NCI-H2196 (cell line): Measurements from ENCODE around the gene VARS2.
"Not testable (repeated sequence)": the region's sequence is repeated elsewhere in the genome, so short reads cannot be mapped to it uniquely, and the experiment has no call there.

Experiments used
- DNase-seq: peaks from one replicate; lab custom pipeline; 2025; ENCODE audit not compliant: unreplicated experiment; lab: John Stamatoyannopoulos, UW

The VARS2 gene

DNA sequence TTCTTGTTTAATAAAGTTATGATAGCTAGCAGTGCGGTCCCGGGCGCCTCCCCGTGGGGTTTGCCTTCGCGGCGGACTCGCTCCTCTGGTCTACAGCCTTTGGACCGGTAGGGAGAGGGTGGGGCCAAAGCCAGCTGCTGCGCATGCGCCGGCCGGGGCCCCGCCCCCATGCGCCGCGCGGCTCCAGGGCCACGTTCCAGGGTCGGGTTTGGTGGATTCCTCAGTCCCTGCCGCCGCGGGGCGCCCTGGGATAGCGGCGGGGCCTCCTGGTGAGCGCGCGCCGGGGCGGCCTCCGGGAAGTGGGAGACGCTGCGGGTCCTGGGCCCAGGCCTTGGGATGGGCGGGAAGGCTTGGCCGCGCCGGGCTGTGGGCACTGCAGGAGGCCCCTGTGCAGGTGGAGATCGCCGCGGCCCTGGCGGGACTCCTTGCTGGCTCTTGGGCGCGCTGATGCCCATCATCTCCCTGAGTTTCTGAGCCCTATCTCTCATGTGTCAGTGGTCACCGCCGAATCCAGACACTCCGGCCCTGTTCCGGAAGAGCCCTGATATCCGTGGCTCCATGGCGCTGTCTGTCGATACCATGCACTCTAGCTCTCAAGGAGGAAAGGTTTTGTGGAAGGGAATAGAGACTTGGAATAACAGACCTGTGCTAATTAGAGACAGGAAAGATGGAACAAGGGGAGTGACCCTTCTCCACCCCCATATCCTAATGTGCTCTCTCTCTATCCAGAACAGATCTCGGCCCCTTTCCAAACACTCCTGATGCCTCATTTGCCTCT, at the start of gene VARS2:
VARS2 (plus strand) TSS at position 163 of the 778 bp plus-strand sequence; CDS start at position 762, 599 bp downstream.
- peak; percentile 91 for DNase-seq

DNA sequence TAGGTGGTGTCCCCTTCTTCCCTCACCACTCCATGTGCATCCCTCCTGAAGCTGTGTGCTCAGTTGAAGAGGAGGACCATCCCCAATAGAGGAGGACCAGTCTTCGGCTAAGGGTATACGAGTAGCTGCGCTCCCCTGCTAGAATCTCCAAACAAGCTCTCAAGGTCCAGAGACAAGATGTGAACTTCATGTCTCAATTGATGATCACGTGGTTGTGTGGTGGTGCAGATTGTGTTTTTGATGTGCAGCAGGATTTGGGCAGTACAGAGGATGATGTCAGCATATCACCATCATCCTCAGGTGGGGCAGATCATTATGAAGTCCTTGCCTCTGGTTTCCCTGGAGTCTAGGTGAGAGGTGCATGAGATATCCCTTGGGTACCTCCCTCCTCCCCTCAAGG, 49.7 kb upstream of the VARS2 start:
- DNase-seq = no peak

- DNase-seq = not testable (repeated sequence)
These were observed 44.7 kb upstream of the VARS2 start for GRCh38 chr6:30869241-30869749.

GRCh38 chr6:30870546-30870945, 43.5 kb upstream of the VARS2 start:
- DNase-seq = no peak

DNA sequence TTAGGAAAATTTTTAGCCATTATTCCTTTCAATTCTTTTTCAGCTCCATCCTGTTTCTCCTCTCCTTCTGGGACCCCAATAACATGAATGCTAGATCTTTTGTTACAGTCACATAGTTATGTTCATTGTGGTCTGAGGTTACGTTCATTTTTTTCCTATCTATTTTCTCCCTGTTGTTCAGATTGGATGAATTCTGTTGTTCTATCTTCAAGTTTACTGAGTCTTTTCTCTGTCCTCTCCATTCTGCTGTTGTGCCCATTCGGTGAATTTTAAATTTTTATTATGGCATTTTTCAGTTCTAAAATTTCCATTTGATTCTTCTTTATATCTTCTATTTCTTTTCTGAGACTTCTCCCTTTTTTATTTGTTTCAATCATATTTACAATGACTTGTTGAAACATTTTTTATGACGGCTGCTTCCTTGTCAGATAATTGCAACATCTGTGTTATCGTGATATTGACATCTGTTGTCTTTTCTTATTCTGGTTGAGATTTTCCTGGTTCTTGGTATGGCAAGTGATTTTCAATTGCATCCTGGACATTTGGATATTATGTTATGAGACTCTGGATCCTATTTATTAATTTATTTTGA, 42.4 kb upstream of the VARS2 start:
- DNase-seq = no peak

- DNase-seq = no peak
These were observed 40.8 kb upstream of the VARS2 start for GRCh38 chr6:30873137-30873640.

- not testable (repeated sequence) for DNase-seq
These were observed 40.2 kb upstream of the VARS2 start for GRCh38 chr6:30873795-30874194.

DNA sequence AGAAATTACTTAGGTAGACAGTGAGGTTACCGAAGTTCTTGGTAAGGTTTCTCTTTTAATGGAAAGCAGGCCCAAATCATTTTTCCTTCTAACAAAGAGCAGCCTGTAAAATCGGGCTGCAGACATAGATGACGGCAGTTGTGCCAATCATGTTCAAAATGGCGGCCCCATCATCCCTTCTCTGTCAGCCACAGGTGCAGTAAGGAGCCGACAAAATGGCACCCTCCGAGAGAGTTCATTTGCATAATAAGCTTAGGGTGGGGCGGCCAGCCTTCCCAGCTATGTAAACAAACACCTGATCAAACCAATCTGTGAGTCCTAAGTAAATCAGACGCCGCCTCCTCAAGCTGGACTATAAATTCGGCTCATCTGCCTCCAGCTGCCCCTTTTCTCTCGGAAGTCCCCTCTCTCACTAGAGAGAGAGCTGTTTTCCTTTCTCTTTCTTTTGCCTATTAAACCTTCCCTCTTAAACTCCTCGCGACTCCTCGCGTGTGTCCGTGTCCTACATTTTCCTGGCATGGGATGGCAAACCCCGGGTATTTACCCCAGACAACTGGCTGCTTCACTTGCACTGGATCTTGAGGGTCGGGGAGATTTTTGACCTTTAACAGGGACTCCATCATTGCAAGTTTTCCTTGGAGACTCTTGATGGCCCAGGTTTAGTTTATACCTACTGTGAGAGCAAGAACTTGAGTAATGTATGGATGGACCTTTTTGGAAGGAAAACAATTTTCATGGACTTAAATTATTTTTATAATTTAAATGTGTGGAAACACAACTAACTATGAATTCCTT, 38.6 kb upstream of the VARS2 start:
- DNase-seq = peak; percentile 94

DNA sequence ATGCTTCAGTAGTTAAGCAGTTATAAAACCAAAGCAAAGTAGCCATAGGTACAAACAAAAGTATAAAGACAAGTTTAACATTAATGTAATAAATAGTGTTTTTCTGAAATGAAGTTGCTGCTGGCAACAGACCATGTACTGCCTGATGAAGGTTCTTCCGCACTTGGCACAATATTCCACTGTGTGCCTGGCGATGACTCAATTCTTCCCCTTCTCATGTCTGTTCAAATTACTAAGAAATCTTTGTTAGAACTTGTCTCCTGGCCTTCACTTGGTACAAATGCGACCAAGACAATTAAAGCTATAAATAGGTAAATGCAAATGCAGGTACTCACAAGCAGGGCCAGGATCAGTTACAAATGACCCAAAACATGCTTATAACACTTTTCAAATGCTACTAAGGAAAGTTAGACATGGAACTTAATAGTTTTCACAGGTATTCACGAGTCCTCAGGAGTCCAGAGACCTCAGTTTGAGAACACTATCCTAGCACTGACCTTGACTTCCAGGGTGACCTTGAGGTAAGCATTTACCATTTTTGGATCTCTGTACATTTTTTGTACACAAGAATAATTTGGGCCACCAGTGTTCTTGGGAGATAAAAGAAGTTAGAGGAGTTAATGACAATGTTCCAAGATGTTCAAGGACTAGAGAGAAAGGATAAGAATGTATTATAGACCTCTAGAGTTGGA, 37.9 kb upstream of the VARS2 start:
- DNase-seq = peak; percentile 36

GRCh38 chr6:30877419-30878262, 36.4 kb upstream of the VARS2 start:
- peak; percentile 90 for DNase-seq

- no peak for DNase-seq
These were observed 34.2 kb upstream of the VARS2 start for GRCh38 chr6:30879684-30880427.

- DNase-seq = no peak
These were observed 33.3 kb upstream of the VARS2 start for GRCh38 chr6:30880698-30881252.

GRCh38 chr6:30881392-30882203, 32.4 kb upstream of the VARS2 start:
- no peak for DNase-seq

GRCh38 chr6:30882204-30882758, 31.8 kb upstream of the VARS2 start:
- DNase-seq = no peak

DNA sequence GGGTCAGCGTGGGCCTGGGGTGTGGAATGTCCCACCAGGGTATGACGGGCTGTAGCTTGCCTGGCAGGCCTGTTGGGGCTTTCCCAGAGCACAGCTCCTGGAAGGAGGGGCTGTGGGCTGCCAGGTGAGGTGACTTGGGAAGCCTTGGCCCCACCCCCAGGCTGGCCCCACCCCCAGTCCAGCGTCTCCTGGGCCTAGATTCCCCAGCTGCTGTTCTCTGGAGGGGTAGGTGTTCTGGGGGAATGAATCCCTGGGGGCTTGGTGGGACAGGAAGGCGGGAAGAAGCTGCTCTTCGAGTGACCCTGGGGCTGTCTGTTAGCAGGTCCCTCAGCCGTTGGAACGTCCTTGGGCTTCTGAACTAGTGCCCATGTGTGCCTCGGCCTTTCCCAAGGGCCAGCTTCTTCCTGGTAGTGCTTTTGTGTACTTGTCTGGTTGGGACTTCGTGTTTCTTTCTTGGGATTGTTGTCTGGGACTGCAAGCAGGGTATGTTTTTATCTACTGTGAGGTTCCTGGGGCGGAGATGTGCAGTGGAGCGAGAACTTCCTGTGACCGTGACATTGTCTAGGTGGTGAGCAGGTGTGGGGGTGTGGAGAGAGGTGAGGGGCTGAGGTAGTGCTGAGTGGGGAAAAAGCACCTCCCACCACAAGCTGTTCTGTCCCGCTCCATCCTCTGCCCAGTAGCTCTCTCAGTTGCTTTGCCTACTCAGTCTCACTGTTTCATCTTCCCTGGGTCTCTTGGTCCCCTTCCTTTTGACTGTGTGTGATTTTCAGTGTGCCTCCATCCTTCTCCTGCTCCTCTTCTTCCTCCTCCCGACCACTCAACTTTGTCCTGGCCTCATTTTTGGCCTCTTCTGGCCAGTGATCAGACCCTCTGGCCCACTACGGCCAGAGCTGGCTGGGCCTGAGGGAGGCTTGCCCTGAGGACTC, 31.0 kb upstream of the VARS2 start:
- peak; percentile 69 for DNase-seq

GRCh38 chr6:30883685-30884520, 30.1 kb upstream of the VARS2 start, which contains the start of gene DDR1:
Gene DDR1, plus strand, starts transcription at chr6:30884519. Its CDS starts 4,211 bp downstream, at chr6:30888730.
- DNase-seq = peak; percentile 73
